ENCODE results near the gene IL4R. TPM values are rescaled to one million over a fixed set of nuclear protein-coding genes. Genes with fewer than 3 reads are reported as not detected.

IL4R gene
- total RNA-seq, 4 donors from 2014 or later: 19.2 to 43.3 (median 39.3) TPM

DNA sequence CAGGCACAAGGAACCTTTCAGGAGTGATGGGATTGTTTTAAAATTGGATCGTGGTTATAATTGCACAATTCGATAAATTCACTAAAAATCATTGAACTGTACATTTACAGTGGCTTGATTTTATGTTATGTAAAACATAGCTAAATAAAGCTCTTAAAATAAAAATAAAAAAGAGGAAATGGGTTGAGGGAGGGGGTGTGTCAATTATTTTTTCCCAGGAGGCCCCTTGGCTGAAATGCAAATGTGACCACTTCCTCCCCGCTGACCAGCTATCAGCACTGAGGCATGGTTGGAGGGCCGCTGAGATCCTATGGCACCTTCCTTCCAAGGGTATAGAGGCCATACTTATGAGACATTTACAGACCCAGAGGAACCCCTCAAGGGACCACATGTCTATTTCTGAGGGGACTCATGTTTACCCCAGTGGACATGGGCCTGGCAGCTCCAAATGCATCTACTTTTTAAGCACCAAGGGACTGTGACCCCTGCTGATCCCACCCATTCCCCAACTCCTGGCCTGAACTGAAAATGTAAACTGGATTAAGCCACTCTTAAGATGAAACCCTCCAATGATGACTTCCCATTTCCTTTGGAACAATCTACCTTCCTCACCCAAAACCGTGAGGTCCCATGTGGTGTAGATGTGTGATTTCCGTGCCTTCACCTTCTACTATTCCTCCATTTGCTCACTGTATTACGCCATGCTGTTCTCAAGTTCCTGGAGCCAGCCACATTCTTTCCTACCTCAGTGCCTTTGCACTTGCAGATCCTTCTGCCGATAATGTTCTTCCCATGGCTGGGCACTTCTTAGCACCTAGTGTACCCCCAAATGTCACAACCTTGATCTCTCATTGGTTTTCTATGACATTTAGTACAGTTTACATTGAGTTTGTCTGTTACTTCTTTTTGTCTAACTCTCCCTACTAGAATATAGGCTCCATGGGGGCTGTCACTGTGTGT is 85.4 kb downstream of the IL4R start:
- no peak overlapping the region for H3K27ac ChIP-seq
- peaks cover 0 to 8% of the 10 kb centered on the region in 2 donors for H3K27me3 ChIP-seq
- H3K4me3 ChIP-seq: no peak overlapping the region
- TF ChIP-seq EP300 (IDR thresholded peaks at IDR 0.05): peak in 1 of 2 donors; percentile 9
- TF ChIP-seq, protein P1, sequence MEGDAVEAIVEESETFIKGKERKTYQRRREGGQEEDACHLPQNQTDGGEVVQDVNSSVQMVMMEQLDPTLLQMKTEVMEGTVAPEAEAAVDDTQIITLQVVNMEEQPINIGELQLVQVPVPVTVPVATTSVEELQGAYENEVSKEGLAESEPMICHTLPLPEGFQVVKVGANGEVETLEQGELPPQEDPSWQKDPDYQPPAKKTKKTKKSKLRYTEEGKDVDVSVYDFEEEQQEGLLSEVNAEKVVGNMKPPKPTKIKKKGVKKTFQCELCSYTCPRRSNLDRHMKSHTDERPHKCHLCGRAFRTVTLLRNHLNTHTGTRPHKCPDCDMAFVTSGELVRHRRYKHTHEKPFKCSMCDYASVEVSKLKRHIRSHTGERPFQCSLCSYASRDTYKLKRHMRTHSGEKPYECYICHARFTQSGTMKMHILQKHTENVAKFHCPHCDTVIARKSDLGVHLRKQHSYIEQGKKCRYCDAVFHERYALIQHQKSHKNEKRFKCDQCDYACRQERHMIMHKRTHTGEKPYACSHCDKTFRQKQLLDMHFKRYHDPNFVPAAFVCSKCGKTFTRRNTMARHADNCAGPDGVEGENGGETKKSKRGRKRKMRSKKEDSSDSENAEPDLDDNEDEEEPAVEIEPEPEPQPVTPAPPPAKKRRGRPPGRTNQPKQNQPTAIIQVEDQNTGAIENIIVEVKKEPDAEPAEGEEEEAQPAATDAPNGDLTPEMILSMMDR (IDR thresholded peaks at IDR 0.05): no peak
- TF ChIP-seq POLR2A (IDR thresholded peaks at IDR 0.05): no peak
- peaks cover 0 to 18% (median 7%) of the 10 kb centered on the region in 4 donors for H3K4me1 ChIP-seq
- 77 to 82% methylated on average over 8 of the region's 8 CpGs for WGBS, 2 donors
- no peaks in the 10 kb centered on the region for H3K36me3 ChIP-seq
- peaks cover 0 to 19% (median 0%) of the 10 kb centered on the region in 4 donors for H3K9me3 ChIP-seq
- no peak for DNase-seq (ENCODE audit: low spot score in 2 of 2)

DNA sequence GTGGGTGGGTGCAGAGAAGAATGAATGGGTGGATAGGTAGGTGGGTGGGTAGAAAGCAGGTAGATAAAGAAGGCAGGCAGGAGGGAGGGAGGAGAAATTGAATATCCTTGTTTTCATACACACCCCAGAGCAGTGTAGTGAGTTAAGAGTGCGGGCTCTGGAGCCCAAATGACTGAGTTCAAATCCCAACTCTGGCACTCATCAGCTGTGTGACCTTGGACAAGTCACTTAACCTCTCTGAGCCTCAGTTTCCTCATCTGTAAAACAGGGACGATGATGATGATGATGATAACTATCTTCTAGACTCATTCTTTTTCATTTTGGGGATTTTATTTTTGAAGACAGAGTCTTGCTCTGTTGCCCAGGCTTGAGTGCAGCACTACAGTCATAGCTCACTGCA is 86.2 kb downstream of the IL4R start:
- Histone ChIP-seq H3K27ac (no peak overlapping the region), H3K36me3 (no peaks in the 10 kb centered on the region), H3K4me1 (peaks cover 0 to 18% (median 7%) of the 10 kb centered on the region in 4 donors), H3K27me3 (peaks cover 0 to 8% of the 10 kb centered on the region in 2 donors), H3K9me3 (peaks cover 0 to 13% (median 0%) of the 10 kb centered on the region in 4 donors), H3K4me3 (no peak overlapping the region)
- 90 to 96% methylated on average over 2 of the region's 2 CpGs for WGBS, 2 donors
- no peak for DNase-seq (ENCODE audit: low spot score in 2 of 2)
- TF ChIP-seq POLR2A (IDR thresholded peaks at IDR 0.05): no peak
- TF ChIP-seq, protein P1 (IDR thresholded peaks at IDR 0.05): no peak
- no peak for TF ChIP-seq EP300 (IDR thresholded peaks at IDR 0.05)

DNA sequence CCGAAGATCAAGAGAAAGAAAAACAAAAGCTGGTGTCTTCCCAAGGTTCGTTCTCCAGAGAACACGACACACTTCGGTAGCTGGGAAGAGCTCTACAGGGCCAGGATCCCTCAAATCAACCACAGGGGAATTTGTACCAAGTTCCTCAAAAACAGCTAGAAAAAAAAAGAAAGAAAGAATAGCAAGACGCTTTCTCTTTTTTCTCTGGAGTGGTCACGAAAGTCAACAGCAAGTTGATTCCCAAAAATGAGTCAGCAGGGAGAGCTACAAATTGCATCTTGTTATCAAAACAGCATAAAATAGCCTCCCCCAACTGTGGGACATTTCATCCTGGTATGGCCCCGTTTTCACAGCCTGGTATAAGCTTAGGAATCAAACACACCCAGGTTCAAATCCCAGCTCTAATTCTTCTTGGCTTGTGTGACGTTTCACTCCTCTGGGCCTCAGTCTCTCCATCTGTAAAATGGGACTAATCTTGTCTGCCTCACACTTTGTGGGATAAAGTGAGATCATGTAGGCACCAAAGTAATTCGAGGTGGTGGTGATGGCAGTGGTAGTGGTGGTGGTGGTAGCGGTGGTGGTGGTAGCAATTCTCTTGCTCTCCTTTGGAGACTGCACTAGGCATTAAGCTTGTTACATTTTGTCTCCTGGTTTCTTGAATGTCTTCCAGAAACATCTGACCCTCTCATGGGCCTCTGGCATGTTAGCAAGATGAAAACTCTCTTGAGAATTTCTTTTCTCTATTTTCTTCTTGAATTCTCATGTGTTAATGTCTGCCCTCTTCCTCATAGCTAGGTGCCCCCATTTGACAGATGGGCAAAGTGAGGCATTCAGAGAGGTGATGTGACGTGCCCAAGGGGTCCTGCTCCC is 87.2 kb downstream of the IL4R start:
- H3K4me3 ChIP-seq: no peak overlapping the region
- peaks cover 0 to 8% of the 10 kb centered on the region in 2 donors for H3K27me3 ChIP-seq
- H3K27ac ChIP-seq: no peak overlapping the region
- peaks cover 0 to 18% (median 7%) of the 10 kb centered on the region in 4 donors for H3K4me1 ChIP-seq
- WGBS, 2 donors: 44% methylated on average over 11 of the region's 11 CpGs
- H3K9me3 ChIP-seq: peaks cover 0 to 3% (median 0%) of the 10 kb centered on the region in 4 donors
- no peaks in the 10 kb centered on the region for H3K36me3 ChIP-seq
- DNase-seq (ENCODE audit: low spot score in 2 of 2): no peak
- TF ChIP-seq EP300 (IDR thresholded peaks at IDR 0.05): no peak
- TF ChIP-seq, protein P1 (IDR thresholded peaks at IDR 0.05): no peak
- no peak for TF ChIP-seq POLR2A (IDR thresholded peaks at IDR 0.05)

DNA sequence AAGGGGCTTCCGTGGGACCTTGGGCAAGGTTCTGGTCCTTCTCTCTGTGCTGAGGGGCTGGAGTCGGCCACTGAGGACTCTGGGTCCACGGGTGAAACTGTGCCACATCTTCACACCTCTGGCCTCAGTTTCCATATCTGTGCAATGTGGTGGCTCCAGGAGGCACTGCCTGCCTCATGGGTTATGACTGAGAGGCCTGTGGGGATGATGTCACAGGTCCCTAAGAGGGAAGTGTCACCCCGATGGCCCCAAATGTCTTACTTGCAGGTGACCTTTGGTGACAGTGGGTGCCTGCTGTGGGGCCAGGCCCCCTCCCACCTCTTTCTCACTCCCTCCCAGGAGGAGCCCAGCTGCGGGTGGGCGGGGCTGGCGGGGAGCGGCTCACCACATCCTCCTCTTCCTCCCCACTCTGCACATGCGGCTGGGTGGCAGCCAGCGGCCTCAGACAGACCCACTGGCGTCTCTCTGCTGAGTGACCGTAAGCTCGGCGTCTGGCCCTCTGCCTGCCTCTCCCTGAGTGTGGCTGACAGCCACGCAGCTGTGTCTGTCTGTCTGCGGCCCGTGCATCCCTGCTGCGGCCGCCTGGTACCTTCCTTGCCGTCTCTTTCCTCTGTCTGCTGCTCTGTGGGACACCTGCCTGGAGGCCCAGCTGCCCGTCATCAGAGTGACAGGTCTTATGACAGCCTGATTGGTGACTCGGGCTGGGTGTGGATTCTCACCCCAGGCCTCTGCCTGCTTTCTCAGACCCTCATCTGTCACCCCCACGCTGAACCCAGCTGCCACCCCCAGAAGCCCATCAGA is 88.2 kb downstream of the IL4R start, which contains the start of gene IL21R:
Gene IL21R (plus strand): TSS at position 407 of the 801 bp plus-strand sequence. CDS start 27,898 bp downstream, outside the sequence.
- no peaks in the 10 kb centered on the region for H3K36me3 ChIP-seq
- no peak for DNase-seq (ENCODE audit: low spot score in 2 of 2)
- peak within 1 kb of the TSS in 2 of 4 donors; percentile 10 to 27 for H3K4me3 ChIP-seq
- peak within 1 kb of the TSS in 1 of 4 donors; percentile 26 for H3K27ac ChIP-seq
- H3K27me3 ChIP-seq: peaks cover 0 to 8% of the 10 kb centered on the region in 2 donors
- no peaks in the 10 kb centered on the region for H3K9me3 ChIP-seq
- TF ChIP-seq EP300 (IDR thresholded peaks at IDR 0.05): no peak
- TF ChIP-seq POLR2A (IDR thresholded peaks at IDR 0.05): no peak
- TF ChIP-seq, protein P1 (IDR thresholded peaks at IDR 0.05): no peak
- peaks cover 0 to 18% (median 7%) of the 10 kb centered on the region in 4 donors for H3K4me1 ChIP-seq
- 21 to 24% methylated on average over 19 to 22 of the region's 23 CpGs for WGBS, 2 donors
